ENCODE results near the gene PACRG.

DNA sequence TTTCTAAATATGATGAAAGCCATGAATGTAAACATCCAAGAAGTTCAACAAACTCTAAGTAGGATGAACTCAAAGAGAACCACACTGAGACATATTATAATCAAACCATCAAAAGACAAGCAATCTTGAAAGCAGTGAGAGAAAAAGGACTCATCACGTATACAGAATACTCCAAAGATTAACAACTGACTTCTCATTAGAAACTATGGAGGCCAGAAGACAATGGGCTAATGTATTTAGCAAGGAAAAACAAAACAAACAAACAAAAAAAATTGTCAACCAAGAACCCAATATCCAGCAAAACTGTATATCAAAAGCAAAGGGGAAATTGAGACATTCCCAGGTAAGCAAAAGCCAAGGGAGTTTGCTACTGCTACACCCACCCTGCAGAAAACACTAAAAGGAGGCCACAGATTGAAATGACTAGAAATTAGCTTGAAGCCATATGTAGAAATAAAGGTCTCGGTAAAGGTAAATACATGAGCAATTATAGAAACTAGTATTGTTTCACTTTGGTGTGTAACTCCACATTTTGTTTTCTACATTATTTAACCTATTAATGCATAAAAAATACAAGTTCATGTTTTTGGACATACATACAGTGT is 385.7 kb downstream of the PACRG start:
- TF ChIP-seq POLR2A (IDR thresholded peaks at IDR 0.05; ENCODE audit: low read length), result no peak
- TF ChIP-seq GATA1 (IDR thresholded peaks at IDR 0.05; ENCODE audit: low read depth, low read length), result no peak
